Adrenal gland (tissue), 5 donors: ENCODE results near the gene PIK3C2G.
"Not testable (repeated sequence)": the region's sequence is repeated elsewhere in the genome, so short reads cannot be mapped to it uniquely, and the experiment has no call there.

ENCODE experiments used
- CTCF ChIP-seq, 6 experiments: fragments of 450-650 bp in 4 of 6; fragments of 200-600 bp in 2 of 6; sonication (generic) in 1 of 6; IDR thresholded peaks; 1 replicate in 5 of 6; 2 replicates in 1 of 6; pipeline versions ENCODE4 v1.5.1 to v1.8.0; 2016 to 2021; ENCODE audit warnings: antibody characterized with exemption in 6 of 6, mild to moderate bottlenecking in 2 of 6, moderate library complexity in 1 of 6
- POLR2A ChIP-seq, 2 donors: fragments of 450-650 bp; IDR thresholded peaks; one replicate each; pipeline ENCODE4 v1.6.1; 2017; ENCODE audit warnings: antibody characterized with exemption in 2 of 2, mild to moderate bottlenecking in 2 of 2, moderate library complexity in 1 of 2
- donor health status: DM: no; HTN: no; CAD: no.

- TF ChIP-seq CTCF, POLR2A (IDR thresholded peaks at IDR 0.05): not testable (repeated sequence)
Measured at GRCh38 chr12:18500736-18501135, 239.4 kb downstream of the PIK3C2G start.
